HG03457 (cell line): Measurements from ENCODE around the gene SIGLEC10.
"Not testable (repeated sequence)": the region's sequence is repeated elsewhere in the genome, so short reads cannot be mapped to it uniquely, and the experiment has no call there.

ENCODE experiments used
- ATAC-seq: cut with Tn5 transposase; IDR thresholded peaks from one replicate; pipeline ENCODE4 v1.9.1; 2021; ENCODE audit warnings: moderate number of reproducible peaks; ENCODE audit not compliant: unreplicated experiment

SIGLEC10 gene

GRCh38 chr19:51440052-51440451 lies 22.6 kb upstream of the SIGLEC10 start:
- ATAC-seq, result no peak

- no peak for ATAC-seq
Observed at GRCh38 chr19:51439021-51439465, 21.6 kb upstream of the SIGLEC10 start.

GRCh38 chr19:51434456-51434855 lies 17.0 kb upstream of the SIGLEC10 start:
- no peak for ATAC-seq

GRCh38 chr19:51433043-51433442 lies 15.6 kb upstream of the SIGLEC10 start:
- no peak for ATAC-seq

- no peak for ATAC-seq
Observed at GRCh38 chr19:51431124-51431523, 13.7 kb upstream of the SIGLEC10 start.

GRCh38 chr19:51430221-51430620 lies 12.8 kb upstream of the SIGLEC10 start:
- ATAC-seq, result no peak

GRCh38 chr19:51427201-51427600 lies 9.8 kb upstream of the SIGLEC10 start:
- ATAC-seq, result no peak

GRCh38 chr19:51422053-51422448 lies 4.6 kb upstream of the SIGLEC10 start:
- no peak for ATAC-seq

- no peak for ATAC-seq
Observed at GRCh38 chr19:51421229-51422052, 4.0 kb upstream of the SIGLEC10 start.

- ATAC-seq, result not testable (repeated sequence)
Observed at GRCh38 chr19:51420511-51420910, 3.1 kb upstream of the SIGLEC10 start.

GRCh38 chr19:51418707-51419106 lies 1.3 kb upstream of the SIGLEC10 start:
- no peak for ATAC-seq

- ATAC-seq, result no peak
Observed at GRCh38 chr19:51417810-51418157, 342 bp upstream of the SIGLEC10 start.

- not testable (repeated sequence) for ATAC-seq
Observed at GRCh38 chr19:51416422-51416821, 1.0 kb downstream of the SIGLEC10 start.

GRCh38 chr19:51415187-51415586 lies 2.3 kb downstream of the SIGLEC10 start:
- no peak for ATAC-seq

GRCh38 chr19:51410950-51411748 lies 6.3 kb downstream of the SIGLEC10 start:
- ATAC-seq, result no peak

- no peak for ATAC-seq
Observed at GRCh38 chr19:51407511-51408131, 9.8 kb downstream of the SIGLEC10 start.

- no peak for ATAC-seq
Observed at GRCh38 chr19:51402117-51402516, 15.3 kb downstream of the SIGLEC10 start.

GRCh38 chr19:51399936-51400335 lies 17.5 kb downstream of the SIGLEC10 start:
- ATAC-seq, result not testable (repeated sequence)

GRCh38 chr19:51399231-51399630 lies 18.2 kb downstream of the SIGLEC10 start:
- no peak for ATAC-seq

GRCh38 chr19:51398096-51398704 lies 19.2 kb downstream of the SIGLEC10 start:
- ATAC-seq, result no peak

- not testable (repeated sequence) for ATAC-seq
Observed at GRCh38 chr19:51397453-51397852, 20.0 kb downstream of the SIGLEC10 start.
